ENCODE measurements around the gene DGLUCY.

- no peak for TF ChIP-seq CTCF (IDR thresholded peaks at IDR 0.05 in 2 of 3, conservative IDR thresholded peaks at IDR 0.05 in 1 of 3; ENCODE audit: borderline replicate concordance in 1 of 3, insufficient read depth in 1 of 3, low read depth in 2 of 3, low read length in 2 of 3)
- TF ChIP-seq POLR2AphosphoS5 (IDR thresholded peaks at IDR 0.05; ENCODE audit: low read depth, low read length): no peak
These were observed 15.3 kb upstream of the DGLUCY start for GRCh38 chr14:91098591-91098990.
